ENCODE data around the gene RPH3AL.

GRCh38 chr17:218432-219110, 134.0 kb downstream of the RPH3AL start:
- TF ChIP-seq POLR2A (IDR thresholded peaks at IDR 0.05) (no peak), CTCF (IDR thresholded peaks at IDR 0.05) (no peak), EP300 (IDR thresholded peaks at IDR 0.05) (no peak)

All from gastroesophageal sphincter (tissue), 3 donors.